AG09309 (cell line): Measurements from ENCODE around the gene ITGAL.

ENCODE experiments used
- DNase-seq: peaks from one replicate; pipeline ENCODE4 v3.0.0-alpha.2; 2010; ENCODE audit warnings: low read depth
- H3K4me3 ChIP-seq: 2 replicates; pipeline ENCODE4 v1.5.1; 2011; ENCODE audit warnings: mild to moderate bottlenecking, low read depth, low read length, moderate library complexity; ENCODE audit not compliant: control insufficient read depth
- TF ChIP-seq, protein P1 (sequence below): IDR thresholded peaks from 2 replicates; pipeline ENCODE4 v1.5.1; 2011; ENCODE audit warnings: mild to moderate bottlenecking, low read depth, low read length, inconsistent platforms; ENCODE audit not compliant: insufficient read depth, control insufficient read depth; ENCODE audit errors: missing control alignments

The ITGAL gene

DNA sequence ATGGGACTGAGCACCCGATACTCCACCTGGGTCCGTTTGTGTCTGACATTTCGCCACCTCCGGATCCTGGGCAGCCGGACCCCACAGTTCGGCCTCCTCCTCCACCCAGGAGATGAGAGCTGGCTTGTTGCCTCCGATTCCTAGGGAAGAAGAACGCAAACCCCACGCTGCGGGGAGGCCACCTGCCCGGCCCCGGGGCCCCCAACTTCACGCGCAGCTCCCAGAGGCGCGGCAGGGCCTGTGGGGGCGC is 85.1 kb downstream of the ITGAL start:
- DNase-seq: no peak
- TF ChIP-seq, protein P1, sequence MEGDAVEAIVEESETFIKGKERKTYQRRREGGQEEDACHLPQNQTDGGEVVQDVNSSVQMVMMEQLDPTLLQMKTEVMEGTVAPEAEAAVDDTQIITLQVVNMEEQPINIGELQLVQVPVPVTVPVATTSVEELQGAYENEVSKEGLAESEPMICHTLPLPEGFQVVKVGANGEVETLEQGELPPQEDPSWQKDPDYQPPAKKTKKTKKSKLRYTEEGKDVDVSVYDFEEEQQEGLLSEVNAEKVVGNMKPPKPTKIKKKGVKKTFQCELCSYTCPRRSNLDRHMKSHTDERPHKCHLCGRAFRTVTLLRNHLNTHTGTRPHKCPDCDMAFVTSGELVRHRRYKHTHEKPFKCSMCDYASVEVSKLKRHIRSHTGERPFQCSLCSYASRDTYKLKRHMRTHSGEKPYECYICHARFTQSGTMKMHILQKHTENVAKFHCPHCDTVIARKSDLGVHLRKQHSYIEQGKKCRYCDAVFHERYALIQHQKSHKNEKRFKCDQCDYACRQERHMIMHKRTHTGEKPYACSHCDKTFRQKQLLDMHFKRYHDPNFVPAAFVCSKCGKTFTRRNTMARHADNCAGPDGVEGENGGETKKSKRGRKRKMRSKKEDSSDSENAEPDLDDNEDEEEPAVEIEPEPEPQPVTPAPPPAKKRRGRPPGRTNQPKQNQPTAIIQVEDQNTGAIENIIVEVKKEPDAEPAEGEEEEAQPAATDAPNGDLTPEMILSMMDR: no peak
- H3K4me3 ChIP-seq: peak overlapping the region; percentile 89

DNA sequence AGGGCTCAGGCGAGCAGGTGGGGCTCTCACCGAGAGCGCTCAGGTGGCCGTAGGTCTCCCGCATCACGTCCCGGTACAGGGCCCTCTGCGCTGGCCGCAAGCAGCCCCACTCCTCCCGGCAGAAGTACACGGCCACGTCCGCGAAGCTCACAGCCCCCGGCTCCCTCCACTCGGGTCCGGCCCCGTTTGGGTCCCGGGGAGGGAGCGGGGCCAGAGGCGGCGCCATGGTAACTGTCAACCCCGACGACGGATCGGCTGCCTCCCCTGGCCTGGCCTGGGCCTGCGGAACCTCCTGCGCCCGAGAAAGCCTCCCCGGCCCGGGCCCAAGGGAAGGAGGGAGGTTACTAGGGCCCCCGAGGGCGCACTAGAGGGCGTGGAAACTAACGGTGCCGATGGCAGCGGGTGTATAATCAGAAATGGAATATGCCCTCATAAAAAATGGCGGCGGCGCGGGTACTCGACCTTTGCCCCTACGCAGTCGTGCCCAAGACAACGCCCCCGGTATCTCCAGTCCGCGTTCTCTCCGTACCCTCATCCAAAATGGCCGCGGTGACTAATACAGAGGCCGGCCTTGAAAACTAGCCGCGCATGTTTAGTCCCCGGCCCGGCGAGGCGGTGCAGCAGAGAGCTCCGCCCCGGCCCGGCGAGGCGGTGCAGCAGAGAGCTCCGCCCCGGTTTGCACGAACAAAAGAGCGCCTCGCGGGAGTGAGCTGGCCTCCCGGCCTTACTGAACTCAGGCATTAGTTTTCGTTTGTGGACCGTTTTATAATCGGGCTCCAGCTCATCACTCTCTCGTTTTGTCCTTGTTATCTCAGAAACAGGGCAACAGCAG is 85.6 kb downstream of the ITGAL start, which contains the start of gene ZNF764:
Gene ZNF764, minus strand, starts transcription at position 418 of the 832 bp plus-strand sequence. Its CDS starts 192 bp downstream, at position 226.
- H3K4me3 ChIP-seq: peak within 1 kb of the TSS; percentile 89
- TF ChIP-seq, protein P1: no peak
- peak; percentile 85 for DNase-seq

DNA sequence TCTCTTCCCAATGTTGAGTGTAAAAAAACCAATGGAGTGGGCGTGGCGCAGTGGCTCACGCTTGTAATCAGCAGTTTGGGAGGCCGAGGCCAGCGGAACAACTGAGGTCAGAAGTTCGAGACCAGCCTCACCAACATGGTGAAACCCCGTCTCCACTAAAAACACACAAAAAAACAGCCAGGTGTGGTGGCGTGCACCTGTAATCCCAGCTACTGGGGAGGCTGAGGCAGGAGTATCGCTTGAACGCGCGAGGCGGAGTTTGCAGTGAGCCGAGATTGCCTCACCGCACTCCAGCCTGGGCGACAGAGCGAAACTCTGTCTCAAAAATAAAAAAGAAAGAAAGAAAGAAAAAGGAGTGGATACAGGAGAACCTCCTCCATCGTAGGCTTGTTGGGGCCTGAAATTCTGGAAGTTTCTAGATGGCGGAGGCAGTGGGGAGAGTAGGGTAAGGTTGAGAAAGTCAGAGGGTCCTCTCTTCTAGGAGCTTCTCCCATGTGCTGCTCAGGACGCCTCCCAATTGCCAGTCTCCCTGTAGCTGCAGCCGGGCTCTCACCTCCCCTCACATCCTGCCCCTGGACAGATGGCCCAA is 86.3 kb downstream of the ITGAL start:
- no peak for DNase-seq
- peak overlapping the region; percentile 15 for H3K4me3 ChIP-seq
- TF ChIP-seq, protein P1: no peak

DNA sequence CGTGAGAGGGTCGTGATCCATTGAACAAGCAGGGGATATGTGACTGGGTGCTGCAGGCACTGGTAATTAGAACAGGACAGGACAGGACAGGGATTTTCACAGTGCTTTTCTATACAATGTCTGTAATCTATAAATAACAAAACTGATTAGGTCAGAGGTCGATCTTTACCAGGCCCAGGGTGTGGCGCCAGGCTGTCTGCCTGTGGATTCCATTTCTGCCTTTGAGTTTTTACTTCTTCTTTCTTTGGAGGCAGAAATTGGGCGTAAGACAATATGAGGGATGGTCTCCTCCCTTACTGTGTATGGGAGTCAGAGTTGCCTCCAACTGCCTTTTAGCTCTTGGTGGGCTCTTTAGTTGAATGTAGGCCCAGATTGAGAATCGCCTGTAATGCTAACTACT is 87.1 kb downstream of the ITGAL start:
- no peak for DNase-seq
- TF ChIP-seq, protein P1: no peak
- no peak overlapping the region for H3K4me3 ChIP-seq

DNA sequence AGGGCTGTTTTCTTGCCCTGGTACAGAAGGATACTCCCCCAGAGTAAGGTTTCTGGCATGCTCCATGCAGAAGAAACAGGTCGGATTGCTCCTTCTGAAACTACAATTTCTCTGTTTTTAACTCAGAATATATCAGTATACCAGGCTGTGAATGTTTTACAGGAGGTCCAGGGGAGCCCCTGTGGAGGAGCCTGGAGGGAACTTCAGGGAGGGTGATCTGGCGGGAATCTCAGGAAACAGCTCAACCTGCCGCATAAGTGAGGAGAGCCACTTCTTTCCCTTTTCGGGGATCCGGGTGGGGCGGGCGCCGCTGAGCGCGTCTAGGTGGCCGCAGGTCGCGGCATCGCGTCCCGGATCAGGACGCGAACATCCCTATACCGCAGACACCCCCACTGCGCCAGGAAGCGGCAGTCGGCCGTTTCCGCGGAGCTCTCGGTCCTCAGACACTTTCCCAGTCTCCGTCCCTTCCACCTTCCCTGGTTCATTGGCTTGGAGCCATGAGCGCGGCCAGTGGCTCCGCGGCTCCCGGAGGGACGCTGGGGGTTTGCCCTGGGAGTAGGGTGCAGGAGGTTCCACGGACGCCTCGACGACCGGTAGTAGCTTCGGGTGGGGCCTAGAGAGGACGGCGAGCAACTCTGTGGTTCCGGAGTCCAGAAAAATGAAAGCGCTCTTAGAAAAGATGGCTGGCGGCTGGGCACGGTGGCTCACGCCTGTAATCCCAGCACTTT is 88.7 kb downstream of the ITGAL start:
- DNase-seq: no peak
- peak overlapping the region; percentile 11 for H3K4me3 ChIP-seq
- TF ChIP-seq, protein P1: no peak

DNA sequence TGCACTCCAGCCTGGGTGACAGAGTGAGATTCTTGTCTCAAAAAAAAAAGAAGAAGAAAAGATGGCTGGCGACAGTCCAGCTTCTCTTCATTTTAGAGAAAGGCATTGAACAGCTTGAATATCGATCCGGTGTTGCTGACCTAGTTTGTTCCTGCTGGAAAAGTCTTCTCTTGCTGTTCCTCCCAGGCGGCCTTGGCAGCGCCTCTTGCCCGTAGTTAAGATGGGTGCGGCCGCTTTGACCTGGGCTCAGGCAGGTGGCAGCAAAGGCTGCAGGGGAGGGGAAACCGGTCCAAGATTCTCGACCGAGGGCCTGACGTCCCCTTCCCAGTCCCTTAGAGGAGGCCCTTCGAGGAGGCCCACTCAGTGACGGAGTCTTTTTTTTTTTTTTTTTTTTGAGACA is 89.5 kb downstream of the ITGAL start:
- no peak overlapping the region for H3K4me3 ChIP-seq
- no peak for DNase-seq
- TF ChIP-seq, protein P1: no peak
